Loucy (cell line): ENCODE data around the gene SIRT7.

ENCODE experiments used
- CTCF ChIP-seq: fragments of 200-600 bp; sonication (generic); conservative IDR thresholded peaks from 2 replicates; pipeline ENCODE4 v1.5.1; 2014; ENCODE audit warnings: mild to moderate bottlenecking, antibody characterized with exemption, low read length
- EZH2phosphoT487 ChIP-seq: fragments of 200-600 bp; IDR thresholded peaks from 2 replicates; pipeline ENCODE4 v1.6.1; 2018; ENCODE audit warnings: antibody characterized with exemption, mild to moderate bottlenecking, moderate library complexity, borderline replicate concordance

GRCh38 chr17:81867991-81868673 lies 49.8 kb downstream of the SIRT7 start:
- no peak for TF ChIP-seq CTCF
- no peak for TF ChIP-seq EZH2phosphoT487
